A549 (cell line): Measurements from ENCODE around the gene KRTAP10-10.

Experiments
- BHLHE40 ChIP-seq: IDR thresholded peaks from 2 replicates; pipeline ENCODE4 v1.6.1; 2012; ENCODE audit warnings: low read depth, low read length, inconsistent platforms
- CEBPB ChIP-seq, 2 experiments: fragments of >200 bp in 1 of 2; sonication (Bioruptor Twin) in 1 of 2; formaldehyde crosslinking in 1 of 2; IDR thresholded peaks; 2 replicates each; pipeline ENCODE4 v1.6.1; 2012 to 2016
- EP300 ChIP-seq, 2 experiments: fragments of >200 bp; sonication (Bioruptor Twin); formaldehyde crosslinking; IDR thresholded peaks; 2 replicates in 1 of 2; 3 replicates in 1 of 2; pipeline ENCODE4 v1.6.1; 2016 to 2017
- ESRRA ChIP-seq: fragments of 150-350 bp; IDR thresholded peaks from 2 replicates; pipeline ENCODE4 v1.6.1; 2014; ENCODE audit warnings: mild to moderate bottlenecking, low read length, borderline replicate concordance
- FOSL2 ChIP-seq, 2 experiments: fragments of 450-650 bp in 1 of 2; fragments of >200 bp in 1 of 2; sonication (Bioruptor Twin) in 1 of 2; formaldehyde crosslinking; IDR thresholded peaks; 2 replicates each; pipeline versions ENCODE4 v1.5.0 to v1.6.1; 2016 to 2020; ENCODE audit warnings: mild to moderate bottlenecking in 1 of 2, moderate library complexity in 1 of 2
- JUN ChIP-seq, 2 experiments: fragments of >200 bp; sonication (Bioruptor Twin); formaldehyde crosslinking; IDR thresholded peaks; 2 replicates in 1 of 2; 3 replicates in 1 of 2; pipeline ENCODE4 v1.6.1; 2016 to 2017
- RAD21 ChIP-seq, 2 experiments: fragments of >200 bp in 1 of 2; sonication (Bioruptor Twin) in 1 of 2; formaldehyde crosslinking in 1 of 2; IDR thresholded peaks in 1 of 2; conservative IDR thresholded peaks in 1 of 2; 2 replicates in 1 of 2; 3 replicates in 1 of 2; pipeline ENCODE4 v1.6.1; 2012 to 2018; ENCODE audit warnings: inconsistent platforms in 1 of 2
- RFX5 ChIP-seq: fragments of 450-650 bp; IDR thresholded peaks from 2 replicates; pipeline ENCODE4 v1.7.1; 2014; ENCODE audit warnings: antibody characterized with exemption, mild to moderate bottlenecking, moderate library complexity
- TP53 ChIP-seq: fragments of 250-450 bp; sonication (Bioruptor Pico); IDR thresholded peaks from 2 replicates; pipeline ENCODE4 v1.5.0; 2021; ENCODE audit warnings: mild to moderate bottlenecking, moderate library complexity
- TF ChIP-seq, protein P1 (sequence below): fragments of >200 bp; sonication (Bioruptor Twin); formaldehyde crosslinking; IDR thresholded peaks from 3 replicates; pipeline ENCODE4 v1.5.1; 2016

DNA sequence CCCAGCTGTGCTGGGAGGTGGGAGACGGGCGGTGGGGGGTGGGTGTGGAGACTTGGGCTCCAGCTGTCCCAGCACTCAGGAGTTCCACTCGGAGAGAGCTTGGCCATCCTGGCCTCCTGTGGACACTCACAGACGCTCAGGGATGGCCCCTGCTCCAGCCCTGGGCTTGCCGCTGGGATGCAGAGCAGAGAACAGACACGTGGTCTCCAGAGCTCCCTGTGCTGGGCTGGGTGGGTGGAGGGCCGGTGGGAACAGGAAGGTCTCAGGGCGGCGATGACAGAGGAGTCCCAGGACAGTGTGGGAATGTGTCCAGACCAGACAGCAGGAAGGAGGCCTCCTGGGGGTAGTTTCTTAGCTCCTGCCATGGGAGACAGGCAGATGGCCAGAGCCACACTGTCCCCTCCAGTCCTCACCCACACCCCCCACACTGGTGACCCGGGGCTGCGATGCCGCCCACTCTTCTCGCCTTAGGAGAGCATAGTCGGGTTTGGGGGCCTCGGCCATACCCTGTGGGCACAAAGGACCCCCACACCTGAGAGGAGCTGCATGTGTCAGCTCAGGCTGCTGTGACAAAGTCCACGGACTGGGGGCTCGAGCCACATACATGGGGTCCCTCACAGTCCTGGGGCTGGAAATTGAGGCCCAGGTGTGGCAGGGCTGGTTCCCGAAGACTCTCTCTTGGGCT lies 8.3 kb upstream of the KRTAP10-10 start:
- TF ChIP-seq BHLHE40 (no peak), JUN (IDR thresholded peaks at IDR 0.05) (no peak), CEBPB (IDR thresholded peaks at IDR 0.05) (no peak), ESRRA (no peak), EP300 (IDR thresholded peaks at IDR 0.05) (no peak), RAD21 (conservative IDR thresholded peaks at IDR 0.05 in 1 of 2, IDR thresholded peaks at IDR 0.05 in 1 of 2) (no peak), TP53 (CRISPR knock-in tag) (no peak), FOSL2 (IDR thresholded peaks at IDR 0.05) (no peak), FOSL2 (CRISPR knock-in tag; IDR thresholded peaks at IDR 0.05) (no peak), RFX5 (no peak)
- TF ChIP-seq, protein P1, sequence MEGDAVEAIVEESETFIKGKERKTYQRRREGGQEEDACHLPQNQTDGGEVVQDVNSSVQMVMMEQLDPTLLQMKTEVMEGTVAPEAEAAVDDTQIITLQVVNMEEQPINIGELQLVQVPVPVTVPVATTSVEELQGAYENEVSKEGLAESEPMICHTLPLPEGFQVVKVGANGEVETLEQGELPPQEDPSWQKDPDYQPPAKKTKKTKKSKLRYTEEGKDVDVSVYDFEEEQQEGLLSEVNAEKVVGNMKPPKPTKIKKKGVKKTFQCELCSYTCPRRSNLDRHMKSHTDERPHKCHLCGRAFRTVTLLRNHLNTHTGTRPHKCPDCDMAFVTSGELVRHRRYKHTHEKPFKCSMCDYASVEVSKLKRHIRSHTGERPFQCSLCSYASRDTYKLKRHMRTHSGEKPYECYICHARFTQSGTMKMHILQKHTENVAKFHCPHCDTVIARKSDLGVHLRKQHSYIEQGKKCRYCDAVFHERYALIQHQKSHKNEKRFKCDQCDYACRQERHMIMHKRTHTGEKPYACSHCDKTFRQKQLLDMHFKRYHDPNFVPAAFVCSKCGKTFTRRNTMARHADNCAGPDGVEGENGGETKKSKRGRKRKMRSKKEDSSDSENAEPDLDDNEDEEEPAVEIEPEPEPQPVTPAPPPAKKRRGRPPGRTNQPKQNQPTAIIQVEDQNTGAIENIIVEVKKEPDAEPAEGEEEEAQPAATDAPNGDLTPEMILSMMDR: no peak
